ENCODE measurements around the gene ARHGDIA.
"Not testable (repeated sequence)": the region's sequence is repeated elsewhere in the genome, so short reads cannot be mapped to it uniquely, and the experiment has no call there.

Gene ARHGDIA

GRCh38 chr17:81840826-81841778 is 30.0 kb downstream of the ARHGDIA start:
- no peak for DNase-seq

- DNase-seq: not testable (repeated sequence)
Measured at GRCh38 chr17:81840059-81840458, 31.1 kb downstream of the ARHGDIA start.

- no peak for DNase-seq
Measured at GRCh38 chr17:81839301-81839700, 31.8 kb downstream of the ARHGDIA start.

GRCh38 chr17:81838753-81839255 is 32.3 kb downstream of the ARHGDIA start:
- no peak for DNase-seq

GRCh38 chr17:81837641-81838040 is 33.5 kb downstream of the ARHGDIA start:
- DNase-seq: no peak

- no peak for DNase-seq
Measured at GRCh38 chr17:81834831-81835267, 36.3 kb downstream of the ARHGDIA start, which contains the start of gene PPP1R27. TSS of gene PPP1R27 (minus strand) at chr17:81835050. CDS start at chr17:81834953, 97 bp downstream.

- no peak for DNase-seq
Measured at GRCh38 chr17:81833921-81834830, 37.0 kb downstream of the ARHGDIA start.

GRCh38 chr17:81833160-81833920 is 37.8 kb downstream of the ARHGDIA start, which contains the start of gene MCRIP1:
TSS of gene MCRIP1 (minus strand) at chr17:81833291. CDS start at chr17:81824506, 8,785 bp downstream.
- peak; percentile 96 for DNase-seq

- DNase-seq: no peak
Measured at GRCh38 chr17:81832608-81833159, 38.5 kb downstream of the ARHGDIA start.

- DNase-seq: peak; percentile 37
Measured at GRCh38 chr17:81831957-81832607, 39.1 kb downstream of the ARHGDIA start.

GRCh38 chr17:81831563-81831956 is 39.6 kb downstream of the ARHGDIA start:
- no peak for DNase-seq

GRCh38 chr17:81829858-81830257 is 41.3 kb downstream of the ARHGDIA start:
- DNase-seq: no peak

GRCh38 chr17:81828656-81829055 is 42.5 kb downstream of the ARHGDIA start:
- DNase-seq: no peak

- no peak for DNase-seq
Measured at GRCh38 chr17:81825841-81826466, 45.2 kb downstream of the ARHGDIA start.

GRCh38 chr17:81824595-81824994 is 46.5 kb downstream of the ARHGDIA start:
- no peak for DNase-seq

- no peak for DNase-seq
Measured at GRCh38 chr17:81823820-81824550, 47.2 kb downstream of the ARHGDIA start.

GRCh38 chr17:81822996-81823819 is 47.9 kb downstream of the ARHGDIA start:
- DNase-seq: no peak

- no peak for DNase-seq
Measured at GRCh38 chr17:81822312-81822637, 48.9 kb downstream of the ARHGDIA start.

- DNase-seq: peak; percentile 15
Measured at GRCh38 chr17:81821603-81822311, 49.4 kb downstream of the ARHGDIA start.

Data from CD4-positive, alpha-beta T cell treated with Interleukin-17A for 4 hours (primary cell).